ENCODE measurements around the gene IRF9. TPM values are rescaled to one million over a fixed set of nuclear protein-coding genes. Genes with fewer than 3 reads are reported as not detected.
A peak's percentile ranks its signal among the peaks of the same experiment; 100 is the strongest.

IRF9 gene
- polyA plus RNA-seq, 3 donors: 36.3 to 79.1 (median 42.5) TPM

GRCh38 chr14:24130380-24130716 lies 30.7 kb upstream of the IRF9 start, which contains the start of gene FITM1:
FITM1 (plus strand) TSS chr14:24130659; CDS start chr14:24131564, 905 bp downstream.
- 82 to 92% (median 89%) methylated on average over 5 of the region's 5 CpGs for WGBS, 3 donors
- no peak within 1 kb of the TSS for H3K27ac ChIP-seq (ENCODE audit: low read depth, low read length)

GRCh38 chr14:24130717-24131548 lies 30.1 kb upstream of the IRF9 start:
- H3K27ac ChIP-seq (ENCODE audit: low read depth, low read length): no peak overlapping the region

GRCh38 chr14:24131549-24131966 lies 29.5 kb upstream of the IRF9 start:
- H3K27ac ChIP-seq (ENCODE audit: low read depth, low read length): no peak overlapping the region

More at GRCh38 chr14:24130717-24131548, 30.1 kb upstream of the IRF9 start:
- 30 to 53% (median 50%) methylated on average over 7 of the region's 7 CpGs for WGBS, 3 donors

GRCh38 chr14:24132061-24132685 lies 28.9 kb upstream of the IRF9 start:
- WGBS, 3 donors: 37 to 65% (median 57%) methylated on average over 23 to 24 of the region's 24 CpGs
- no peak overlapping the region for H3K27ac ChIP-seq (ENCODE audit: low read depth, low read length)

More at GRCh38 chr14:24131549-24131966, 29.5 kb upstream of the IRF9 start:
- WGBS, 3 donors: 48 to 81% (median 70%) methylated on average over 14 to 15 of the region's 15 CpGs

- no peak overlapping the region for H3K27ac ChIP-seq (ENCODE audit: low read depth, low read length)
- 96 to 100% (median 99%) methylated on average over 2 of the region's 2 CpGs for WGBS, 3 donors
Measured at GRCh38 chr14:24132976-24133375, 28.1 kb upstream of the IRF9 start.

GRCh38 chr14:24133735-24134134 lies 27.3 kb upstream of the IRF9 start:
- H3K27ac ChIP-seq (ENCODE audit: low read depth, low read length): no peak overlapping the region

GRCh38 chr14:24135584-24135833 lies 25.6 kb upstream of the IRF9 start:
- WGBS, 3 donors: 5 to 10% (median 7%) methylated on average over 9 of the region's 9 CpGs
- H3K27ac ChIP-seq (ENCODE audit: low read depth, low read length): no peak overlapping the region

More at GRCh38 chr14:24133735-24134134, 27.3 kb upstream of the IRF9 start:
- WGBS, 3 donors: 91 to 98% (median 92%) methylated on average over 1 of the region's 1 CpG

GRCh38 chr14:24135834-24136683 lies 25.0 kb upstream of the IRF9 start, which contains the start of gene PSME1:
PSME1 (plus strand) TSS chr14:24136194; CDS start chr14:24136263, 69 bp downstream.
- no peak within 1 kb of the TSS for H3K27ac ChIP-seq (ENCODE audit: low read depth, low read length)
- WGBS, 3 donors: 0 to 1% (median 1%) methylated on average over 41 to 75 of the region's 75 CpGs

GRCh38 chr14:24136684-24137528 lies 24.2 kb upstream of the IRF9 start:
- 23 to 36% (median 35%) methylated on average over 13 of the region's 13 CpGs for WGBS, 3 donors

GRCh38 chr14:24137529-24138395 lies 23.3 kb upstream of the IRF9 start:
- H3K27ac ChIP-seq (ENCODE audit: low read depth, low read length): no peak overlapping the region
- 87 to 93% (median 88%) methylated on average over 8 of the region's 8 CpGs for WGBS, 3 donors

More at GRCh38 chr14:24136684-24137528, 24.2 kb upstream of the IRF9 start:
- no peak overlapping the region for H3K27ac ChIP-seq (ENCODE audit: low read depth, low read length)

GRCh38 chr14:24138396-24139271 lies 22.4 kb upstream of the IRF9 start:
- no peak overlapping the region for H3K27ac ChIP-seq (ENCODE audit: low read depth, low read length)
- WGBS, 3 donors: 73 to 85% (median 76%) methylated on average over 13 of the region's 13 CpGs

- H3K27ac ChIP-seq (ENCODE audit: low read depth, low read length): no peak overlapping the region
Measured at GRCh38 chr14:24139272-24139934, 21.7 kb upstream of the IRF9 start.

GRCh38 chr14:24141097-24141880 lies 19.8 kb upstream of the IRF9 start, which contains the start of gene EMC9:
EMC9 (minus strand) TSS chr14:24141591; CDS start chr14:24141304, 287 bp downstream.
- peak within 1 kb of the TSS; percentile 61 for H3K27ac ChIP-seq (ENCODE audit: low read depth, low read length)
- 0 to 1% (median 0%) methylated on average over 61 to 65 of the region's 65 CpGs for WGBS, 3 donors

More at GRCh38 chr14:24139272-24139934, 21.7 kb upstream of the IRF9 start:
- WGBS, 3 donors: 66 to 93% (median 89%) methylated on average over 9 of the region's 9 CpGs

GRCh38 chr14:24143511-24143910 lies 17.6 kb upstream of the IRF9 start:
- no peak overlapping the region for H3K27ac ChIP-seq (ENCODE audit: low read depth, low read length)
- 76 to 87% (median 80%) methylated on average over 2 of the region's 2 CpGs for WGBS, 3 donors

GRCh38 chr14:24144451-24144850 lies 16.6 kb upstream of the IRF9 start:
- WGBS, 3 donors: 90 to 93% (median 91%) methylated on average over 1 of the region's 1 CpG
- no peak overlapping the region for H3K27ac ChIP-seq (ENCODE audit: low read depth, low read length)

Data from adipose tissue (tissue), 3 donors.